ENCODE results near the gene XPR1.

XPR1 gene

DNA sequence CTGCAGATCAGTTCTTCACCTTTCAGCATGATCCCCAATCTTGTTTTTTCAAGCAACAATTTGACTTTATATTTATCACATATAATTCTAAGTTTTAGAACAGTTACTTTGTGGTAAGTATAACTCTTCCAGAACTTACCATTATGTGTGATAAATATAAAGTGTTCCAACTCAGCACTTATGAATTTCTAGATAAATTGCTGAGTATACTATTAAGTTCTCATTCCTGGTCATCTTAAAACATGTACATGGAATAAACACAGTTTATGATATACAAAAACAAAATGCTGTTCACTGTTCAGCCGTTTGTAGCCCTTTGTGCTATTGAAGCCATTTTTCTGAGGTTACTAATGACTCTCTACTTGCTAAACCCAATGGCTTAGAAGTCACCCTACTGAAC, 5.1 kb upstream of the XPR1 start:
- Histone ChIP-seq H3K27me3 (replicated peaks) (no peaks in the 10 kb centered on the region), H3K4me3 (ENCODE audit: low read depth, low read length) (no peak overlapping the region), H3K27ac (no peak overlapping the region), H3K36me3 (replicated peaks) (no peaks in the 10 kb centered on the region)
- in situ Hi-C loops (cut with HindIII; ENCODE audit: low pct_ligation_motif_present, low sequenced_read_pairs): no loop called here
- no peak for DNase-seq
- no peak for TF ChIP-seq CTCF (IDR thresholded peaks at IDR 0.05; ENCODE audit: low read depth, low read length, missing control alignments)

DNA sequence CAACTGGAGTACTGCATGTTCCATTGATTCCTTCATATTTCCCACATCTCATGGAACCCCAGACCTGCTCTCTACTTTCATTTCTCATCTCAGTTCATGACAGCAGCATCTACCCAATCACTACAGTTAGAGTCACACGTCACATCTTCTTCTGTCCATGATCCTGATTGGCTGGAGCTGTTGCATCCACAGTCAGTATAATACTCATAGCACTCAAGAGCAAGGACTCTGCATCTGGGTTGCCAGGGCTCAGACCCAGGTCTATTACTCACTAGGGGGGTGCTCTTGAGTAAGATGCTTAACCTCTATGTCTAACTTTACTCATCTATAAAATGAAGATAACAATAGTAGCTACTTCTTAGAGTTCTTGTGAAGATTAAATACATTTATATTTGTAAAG, 4.4 kb upstream of the XPR1 start:
- DNase-seq: no peak
- Histone ChIP-seq H3K27ac (no peak overlapping the region), H3K36me3 (replicated peaks) (no peaks in the 10 kb centered on the region), H3K4me3 (ENCODE audit: low read depth, low read length) (no peak overlapping the region), H3K27me3 (replicated peaks) (no peaks in the 10 kb centered on the region)
- in situ Hi-C loops (cut with HindIII; ENCODE audit: low pct_ligation_motif_present, low sequenced_read_pairs): no loop called here
- no peak for TF ChIP-seq CTCF (IDR thresholded peaks at IDR 0.05; ENCODE audit: low read depth, low read length, missing control alignments)

DNA sequence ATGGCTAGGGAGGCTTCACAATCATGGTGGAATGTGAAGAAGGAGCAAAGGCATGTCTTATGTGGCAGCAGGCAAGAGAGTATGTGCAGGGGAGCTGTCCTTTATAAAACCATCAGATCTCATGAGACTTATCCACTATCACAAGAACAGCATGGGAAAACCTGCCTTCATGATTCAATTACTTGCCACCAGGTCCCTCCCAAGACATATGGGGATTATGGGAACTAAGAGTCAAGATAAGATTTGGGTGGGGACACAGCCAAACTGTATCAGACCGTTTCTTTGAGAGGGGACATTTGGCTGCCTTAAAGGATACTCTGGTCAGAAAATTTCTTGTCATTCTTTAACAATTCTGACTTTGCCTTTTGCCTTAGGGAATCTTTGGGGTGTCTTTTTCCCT, 3.2 kb upstream of the XPR1 start:
- DNase-seq: no peak
- H3K27ac ChIP-seq: no peak overlapping the region
- no peaks in the 10 kb centered on the region for H3K36me3 ChIP-seq (replicated peaks)
- TF ChIP-seq CTCF (IDR thresholded peaks at IDR 0.05; ENCODE audit: low read depth, low read length, missing control alignments): no peak
- no peak overlapping the region for H3K4me3 ChIP-seq (ENCODE audit: low read depth, low read length)
- no peaks in the 10 kb centered on the region for H3K27me3 ChIP-seq (replicated peaks)
- in situ Hi-C loops (cut with HindIII; ENCODE audit: low pct_ligation_motif_present, low sequenced_read_pairs): no loop called here

- no peak for TF ChIP-seq CTCF (IDR thresholded peaks at IDR 0.05; ENCODE audit: low read depth, low read length, missing control alignments)
- Histone ChIP-seq H3K36me3 (replicated peaks) (no peaks in the 10 kb centered on the region), H3K27me3 (replicated peaks) (no peaks in the 10 kb centered on the region), H3K4me3 (ENCODE audit: low read depth, low read length) (no peak overlapping the region), H3K27ac (no peak overlapping the region)
- no peak for DNase-seq
- in situ Hi-C loops (cut with HindIII; ENCODE audit: low pct_ligation_motif_present, low sequenced_read_pairs): no loop called here
These were observed 1.2 kb upstream of the XPR1 start for GRCh38 chr1:180630408-180631193.

- H3K36me3 ChIP-seq (replicated peaks): no peaks in the 10 kb centered on the region
- no peak for DNase-seq
- no peaks in the 10 kb centered on the region for H3K27me3 ChIP-seq (replicated peaks)
- H3K4me3 ChIP-seq (ENCODE audit: low read depth, low read length): no peak overlapping the region
- H3K27ac ChIP-seq: no peak overlapping the region
- TF ChIP-seq CTCF (IDR thresholded peaks at IDR 0.05; ENCODE audit: low read depth, low read length, missing control alignments): no peak
- in situ Hi-C loops (cut with HindIII; ENCODE audit: low pct_ligation_motif_present, low sequenced_read_pairs): no loop called here
These were observed 542 bp upstream of the XPR1 start for GRCh38 chr1:180631194-180631765.
